ENCODE results near the gene GSTM1.
"Not testable (repeated sequence)": the region's sequence is repeated elsewhere in the genome, so short reads cannot be mapped to it uniquely, and the experiment has no call there.

The GSTM1 gene

GRCh38 chr1:109660691-109661026 lies 27.0 kb upstream of the GSTM1 start:
- DNase-seq: not testable (repeated sequence)

GRCh38 chr1:109661391-109661790 lies 26.2 kb upstream of the GSTM1 start:
- no peak for DNase-seq

- DNase-seq: no peak
These were observed 22.9 kb upstream of the GSTM1 start for GRCh38 chr1:109664671-109665070.

- DNase-seq: peak; percentile 18 to 60 (median 39)
These were observed 20.0 kb upstream of the GSTM1 start, which contains the start of gene GSTM2 for GRCh38 chr1:109667452-109668122. Gene GSTM2 (plus strand): TSS chr1:109668057. CDS start chr1:109668116, 59 bp downstream.

- DNase-seq: no peak
These were observed 19.4 kb upstream of the GSTM1 start for GRCh38 chr1:109668123-109668775.

GRCh38 chr1:109669246-109669948 lies 18.2 kb upstream of the GSTM1 start:
- no peak for DNase-seq

GRCh38 chr1:109669949-109670302 lies 17.7 kb upstream of the GSTM1 start:
- not testable (repeated sequence) for DNase-seq

GRCh38 chr1:109671067-109671466 lies 16.6 kb upstream of the GSTM1 start:
- no peak for DNase-seq

GRCh38 chr1:109673861-109674260 lies 13.8 kb upstream of the GSTM1 start:
- not testable (repeated sequence) for DNase-seq

GRCh38 chr1:109676683-109677381 lies 10.8 kb upstream of the GSTM1 start:
- DNase-seq: not testable (repeated sequence)

GRCh38 chr1:109677459-109677858 lies 10.2 kb upstream of the GSTM1 start:
- DNase-seq: no peak

- DNase-seq: not testable (repeated sequence)
These were observed 9.0 kb upstream of the GSTM1 start for GRCh38 chr1:109678637-109679036.

GRCh38 chr1:109684777-109685176 lies 2.8 kb upstream of the GSTM1 start:
- DNase-seq: not testable (repeated sequence)

- DNase-seq: not testable (repeated sequence)
These were observed 2.2 kb upstream of the GSTM1 start for GRCh38 chr1:109685399-109685798.

- DNase-seq: not testable (repeated sequence)
These were observed 1.7 kb upstream of the GSTM1 start for GRCh38 chr1:109685890-109686289.

GRCh38 chr1:109687109-109687508 lies 508 bp upstream of the GSTM1 start:
- not testable (repeated sequence) for DNase-seq

GRCh38 chr1:109689844-109690405 lies 2.3 kb downstream of the GSTM1 start:
- no peak for DNase-seq

GRCh38 chr1:109691759-109692158 lies 4.1 kb downstream of the GSTM1 start:
- DNase-seq: no peak

GRCh38 chr1:109694400-109694799 lies 6.8 kb downstream of the GSTM1 start:
- not testable (repeated sequence) for DNase-seq

- not testable (repeated sequence) for DNase-seq
These were observed 7.5 kb downstream of the GSTM1 start for GRCh38 chr1:109695138-109695537.

GRCh38 chr1:109697066-109697465 lies 9.4 kb downstream of the GSTM1 start:
- no peak for DNase-seq

GRCh38 chr1:109697861-109698260 lies 10.2 kb downstream of the GSTM1 start:
- not testable (repeated sequence) for DNase-seq

GRCh38 chr1:109702940-109703339 lies 15.3 kb downstream of the GSTM1 start:
- not testable (repeated sequence) for DNase-seq
